Stimulated activated naive CD4-positive, alpha-beta T cell treated with Interleukin-2 at 50 U/mL for 16 hours (primary cell): ENCODE results near the gene ATG13.
"Not testable (repeated sequence)": the region's sequence is repeated elsewhere in the genome, so short reads cannot be mapped to it uniquely, and the experiment has no call there.

Experiments used
- DNase-seq: peaks from one replicate; lab custom pipeline; 2025; lab: John Stamatoyannopoulos, UW

The ATG13 gene

DNA sequence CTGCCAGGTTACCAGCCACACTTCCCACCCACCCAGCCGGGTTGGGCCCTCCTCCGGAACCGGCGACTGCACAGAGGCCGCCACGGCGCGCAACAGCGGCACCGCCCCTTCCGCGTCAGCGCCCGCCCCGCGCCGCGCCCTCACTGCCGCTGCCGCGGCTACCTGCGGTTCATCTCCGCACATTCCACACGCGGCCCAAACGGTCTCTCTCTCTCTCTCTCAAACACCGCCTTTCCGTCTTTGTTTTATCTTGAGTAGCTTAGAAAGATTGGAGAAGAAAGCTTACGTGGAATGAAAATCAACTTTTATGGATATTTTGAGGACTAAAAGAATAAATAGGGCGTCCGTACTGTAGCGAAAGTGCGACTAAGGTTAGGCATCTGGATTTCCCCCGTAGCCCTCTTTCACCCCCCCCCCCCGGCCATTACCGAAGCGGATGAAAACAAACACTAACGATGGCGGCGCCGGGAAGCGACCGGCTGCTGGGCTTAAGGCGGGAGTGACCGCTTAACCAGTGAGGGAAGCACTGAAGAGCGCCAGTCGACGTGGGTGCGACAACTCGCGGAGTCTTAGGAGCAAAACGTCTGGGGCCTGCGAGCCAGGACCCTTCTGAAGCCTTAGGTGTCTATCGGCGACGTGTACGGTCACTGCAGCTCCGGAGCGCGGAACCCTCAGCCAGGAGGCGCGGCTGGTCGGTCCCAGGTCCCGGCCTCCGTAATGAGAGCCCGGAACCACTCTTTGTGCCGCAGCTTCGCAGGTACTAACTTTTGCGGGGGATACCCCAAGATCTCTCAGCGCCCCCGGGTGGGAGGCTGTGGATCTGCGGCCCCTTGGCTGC is at the start of gene ATG13, which contains the start of gene HARBI1:
Gene ATG13, plus strand, starts transcription at position 420 of the 838 bp plus-strand sequence. CDS start 26,739 bp downstream, outside the sequence.
Gene HARBI1, minus strand, starts transcription at position 94 of the 838 bp plus-strand sequence. CDS start 990 bp downstream, outside the sequence.
- peak; percentile 94 for DNase-seq

- no peak for DNase-seq
Observed at GRCh38 chr11:46570790-46571398, 46.5 kb upstream of the ATG13 start.

- DNase-seq = no peak
Observed at GRCh38 chr11:46574656-46575055, 42.7 kb upstream of the ATG13 start.

- no peak for DNase-seq
Observed at GRCh38 chr11:46577058-46577457, 40.3 kb upstream of the ATG13 start.

DNA sequence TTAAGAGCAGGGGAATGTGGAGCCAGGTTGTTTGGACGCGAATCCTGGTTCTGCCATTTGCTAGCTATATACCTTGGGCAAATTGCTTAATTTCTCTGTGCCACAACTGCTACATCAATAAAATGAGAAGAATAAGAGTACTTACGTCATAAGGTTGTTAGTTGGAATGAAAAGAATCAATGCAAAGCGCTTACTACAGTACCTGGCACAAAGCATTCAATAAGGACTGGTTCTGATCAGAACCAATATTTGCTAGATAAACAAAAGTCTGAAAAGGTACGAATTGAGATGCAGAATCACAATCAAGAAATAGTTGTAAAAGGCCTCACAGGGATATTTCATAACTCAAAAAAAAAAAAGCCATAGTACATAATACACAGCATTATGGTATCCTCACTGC is 34.8 kb upstream of the ATG13 start:
- no peak for DNase-seq

DNA sequence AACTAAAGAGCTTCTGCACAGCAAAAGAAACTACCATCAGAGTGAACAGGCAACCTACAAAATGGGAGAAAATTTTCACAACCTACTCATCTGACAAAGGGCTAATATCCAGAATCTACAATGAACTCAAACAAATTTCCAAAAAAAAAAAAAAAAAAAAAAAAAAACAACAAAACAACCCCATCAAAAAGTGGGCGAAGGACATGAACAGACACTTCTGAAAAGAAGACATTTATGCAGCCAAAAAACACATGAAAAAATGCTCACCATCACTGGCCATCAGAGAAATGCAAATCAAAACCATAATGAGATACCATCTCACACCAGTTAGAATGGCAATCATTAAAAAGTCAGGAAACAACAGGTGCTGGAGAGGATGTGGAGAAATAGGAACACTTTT is 33.8 kb upstream of the ATG13 start:
- DNase-seq = not testable (repeated sequence)

- DNase-seq = no peak
Observed at GRCh38 chr11:46588131-46588530, 29.2 kb upstream of the ATG13 start.

GRCh38 chr11:46588915-46589314 is 28.4 kb upstream of the ATG13 start:
- DNase-seq = no peak

DNA sequence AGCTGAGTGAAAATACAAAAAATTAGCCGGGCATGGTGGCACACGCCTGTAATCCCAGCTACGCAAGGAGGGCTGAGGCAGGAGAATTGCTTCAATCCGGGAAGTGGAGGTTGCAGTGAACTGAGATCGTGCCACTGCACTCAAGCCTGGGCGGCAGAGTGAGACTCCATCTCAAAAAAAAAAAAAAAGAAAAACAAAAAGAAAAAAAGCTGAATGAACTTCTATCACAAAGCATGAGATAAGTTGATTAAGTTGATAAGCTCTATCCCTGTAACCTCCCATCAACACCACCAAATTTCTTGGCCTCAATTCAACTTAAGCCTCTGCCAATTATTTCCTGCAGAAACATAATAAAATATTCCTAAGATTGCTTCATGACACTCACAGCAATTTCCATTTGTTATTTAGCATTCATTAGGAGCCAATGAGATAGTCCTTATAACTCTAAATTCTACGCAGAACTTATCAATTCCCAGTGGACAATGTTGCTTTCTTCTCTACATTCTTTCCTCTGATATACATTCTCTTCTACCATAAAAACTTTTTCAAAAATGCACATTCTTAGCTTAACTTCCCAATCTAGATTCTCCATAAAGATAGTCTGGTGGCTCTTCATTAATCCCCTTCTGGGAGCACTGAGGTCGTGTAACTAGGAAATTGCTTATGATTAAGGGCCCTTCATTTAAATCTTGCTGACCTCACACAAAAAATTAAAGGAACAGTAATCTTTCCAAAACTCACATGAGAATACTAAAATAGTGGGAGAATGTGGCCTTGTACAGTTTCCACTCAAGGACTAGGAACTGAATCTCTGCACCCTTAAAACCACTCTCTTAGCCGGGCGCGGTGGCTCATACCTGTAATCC is 26.4 kb upstream of the ATG13 start:
- no peak for DNase-seq

DNA sequence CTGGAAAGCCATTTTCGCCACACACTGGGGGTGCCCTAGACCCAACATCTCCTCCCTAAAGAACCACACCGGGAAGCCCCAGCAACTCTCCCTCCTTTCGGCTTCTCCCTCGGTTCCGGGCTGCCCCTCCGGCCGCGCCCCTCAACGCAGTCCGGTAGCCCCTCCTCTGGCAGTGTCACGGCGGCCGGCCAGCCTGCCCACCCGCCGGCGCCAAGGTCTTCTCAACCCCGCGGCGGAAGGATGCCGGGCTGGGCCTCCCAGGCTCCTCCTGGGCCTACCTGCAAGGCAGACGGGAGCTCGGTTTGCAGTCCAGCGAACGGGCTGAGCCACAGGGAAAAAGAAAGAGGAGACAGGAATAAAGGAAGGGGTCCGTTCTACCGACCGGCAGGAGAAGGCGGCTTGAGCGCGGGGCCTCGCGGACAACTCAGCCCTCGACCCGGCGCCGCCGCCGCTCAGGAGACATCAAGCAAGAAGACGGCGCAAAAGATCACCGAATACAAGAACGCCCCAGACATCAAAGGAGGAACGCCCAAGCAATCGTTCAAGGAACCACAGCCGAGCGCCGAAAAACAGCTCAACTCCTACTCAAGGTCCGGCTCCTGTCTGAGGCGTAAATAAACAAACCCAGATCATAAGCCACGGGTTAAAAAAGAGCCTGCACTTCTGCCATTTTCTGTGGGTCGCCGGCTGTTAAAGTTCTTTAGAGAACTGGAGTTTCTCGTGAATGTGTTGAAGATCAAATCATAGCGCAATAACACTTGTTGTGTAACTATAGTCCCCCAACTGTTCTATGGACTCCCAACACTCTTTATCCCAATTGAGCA is 23.6 kb upstream of the ATG13 start, which contains the start of gene AMBRA1:
Gene AMBRA1, minus strand, starts transcription at position 474 of the 824 bp plus-strand sequence. CDS start 45,643 bp downstream, outside the sequence.
- DNase-seq = peak; percentile 81

DNA sequence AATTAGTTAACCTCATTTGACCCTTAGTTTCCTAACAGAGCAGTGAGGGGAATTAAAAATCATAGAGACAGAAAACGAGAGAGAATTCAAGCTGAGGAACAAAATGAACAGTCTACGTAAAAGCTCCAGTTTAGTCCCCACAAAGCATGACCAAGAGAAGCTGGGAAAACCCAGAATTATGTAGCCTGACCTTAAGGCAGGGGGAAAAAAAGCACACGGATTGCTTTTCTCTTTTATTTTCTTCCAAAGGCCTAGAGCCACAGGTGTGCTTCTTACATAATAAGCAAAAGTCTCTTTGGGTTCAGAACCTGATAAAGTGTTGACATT is 23.0 kb upstream of the ATG13 start:
- no peak for DNase-seq

GRCh38 chr11:46594785-46595184 is 22.6 kb upstream of the ATG13 start:
- no peak for DNase-seq

GRCh38 chr11:46597155-46597554 is 20.2 kb upstream of the ATG13 start:
- no peak for DNase-seq

- no peak for DNase-seq
Observed at GRCh38 chr11:46597609-46598219, 19.6 kb upstream of the ATG13 start.

DNA sequence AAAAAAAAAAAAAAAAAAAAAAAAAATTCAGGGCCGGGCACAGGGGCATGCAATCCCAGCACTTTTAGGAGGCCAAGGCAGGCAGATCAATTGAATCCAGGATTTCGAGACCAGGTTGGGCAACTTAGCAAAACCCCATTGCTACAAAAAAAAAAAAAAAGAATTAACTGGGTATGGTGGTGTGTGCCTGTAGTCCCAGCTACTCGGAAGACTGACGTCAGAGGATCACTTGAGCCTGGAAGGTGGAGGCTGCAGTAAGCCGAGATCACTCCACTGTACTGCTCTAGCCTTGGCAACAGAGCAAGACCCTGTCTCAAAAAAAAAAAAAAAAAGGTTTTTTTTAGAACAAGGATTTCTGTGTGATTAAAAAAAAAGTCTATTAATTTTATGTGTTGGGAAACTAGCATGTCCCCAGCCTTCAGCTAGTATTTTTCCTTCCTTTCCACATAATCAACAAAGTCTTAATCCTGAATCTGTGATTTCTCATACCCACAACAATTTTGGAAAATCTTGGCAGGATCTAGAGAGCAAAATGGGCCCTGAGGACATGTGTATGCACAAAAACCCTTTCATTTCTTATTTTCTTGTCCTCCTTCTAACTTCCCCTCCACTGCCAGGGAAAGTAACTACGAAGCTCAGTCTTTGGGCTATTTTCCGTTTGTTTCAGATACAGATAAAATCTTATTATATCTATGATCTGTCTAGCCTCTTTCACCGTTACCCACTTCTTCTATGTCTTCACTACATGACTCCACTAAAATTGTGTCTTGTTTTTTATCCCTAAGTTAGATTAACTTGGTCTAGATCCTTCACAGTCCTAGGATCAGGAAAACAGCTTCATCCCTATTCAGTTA is 17.8 kb upstream of the ATG13 start:
- no peak for DNase-seq

GRCh38 chr11:46600194-46600960 is 17.0 kb upstream of the ATG13 start:
- DNase-seq = no peak

DNA sequence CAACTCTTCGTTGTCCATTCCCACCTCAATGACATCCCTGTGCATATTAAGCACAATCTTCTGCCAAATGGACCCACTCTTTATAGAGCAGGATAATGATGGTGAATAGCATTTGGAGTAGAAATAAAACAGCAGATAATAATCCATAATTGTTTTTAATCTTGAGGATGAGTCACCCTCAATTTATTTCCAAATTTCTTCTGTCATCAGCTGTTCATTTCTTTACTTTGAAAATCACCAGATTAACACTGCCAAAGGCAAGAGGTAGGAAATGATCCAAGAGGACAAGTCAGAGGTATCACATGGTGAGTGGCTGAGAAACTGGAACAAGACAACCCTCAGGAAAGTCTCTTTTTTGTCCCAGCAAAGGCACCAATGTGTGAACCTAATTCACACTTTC is 16.2 kb upstream of the ATG13 start:
- DNase-seq = no peak

GRCh38 chr11:46603704-46604308 is 13.5 kb upstream of the ATG13 start:
- DNase-seq = no peak

DNA sequence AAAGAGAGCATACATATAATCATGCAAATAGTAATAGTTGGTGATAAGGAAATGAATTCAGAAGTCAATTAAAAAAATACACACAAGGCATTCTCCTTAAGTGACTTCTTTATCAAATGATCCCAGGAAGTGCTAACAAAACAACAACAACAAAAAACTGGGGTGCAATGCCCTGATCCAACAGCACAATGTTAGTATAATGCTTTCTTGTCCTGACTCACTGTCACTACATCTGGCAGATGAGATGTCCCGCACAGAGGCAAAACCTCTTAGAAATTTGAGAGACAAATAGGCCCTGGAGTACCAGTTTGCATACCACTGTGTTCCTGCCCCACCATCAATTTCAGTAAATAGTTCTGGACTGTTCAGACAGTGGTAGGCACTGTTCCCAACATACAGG is 12.6 kb upstream of the ATG13 start:
- no peak for DNase-seq
